Hypothalamus (tissue), 51 donors: ENCODE results near the gene TMEM132D.

Experiments used
- DNase-seq, 51 donors: peaks; one replicate each; lab custom pipeline; 2025; lab: John Stamatoyannopoulos, UW

Gene TMEM132D

GRCh38 chr12:129672110-129672509 is 231.7 kb downstream of the TMEM132D start:
- no peak for DNase-seq

GRCh38 chr12:129670256-129670920 is 233.4 kb downstream of the TMEM132D start:
- DNase-seq = no peak

- DNase-seq = no peak
Observed at GRCh38 chr12:129665414-129665813, 238.4 kb downstream of the TMEM132D start.

GRCh38 chr12:129662234-129662633 is 241.6 kb downstream of the TMEM132D start:
- DNase-seq = no peak

- DNase-seq = no peak
Observed at GRCh38 chr12:129660946-129661345, 242.9 kb downstream of the TMEM132D start.

GRCh38 chr12:129659961-129660622 is 243.7 kb downstream of the TMEM132D start:
- no peak for DNase-seq

- no peak for DNase-seq
Observed at GRCh38 chr12:129657179-129657578, 246.6 kb downstream of the TMEM132D start.

GRCh38 chr12:129651951-129652350 is 251.9 kb downstream of the TMEM132D start:
- DNase-seq = no peak

- DNase-seq = no peak
Observed at GRCh38 chr12:129641926-129642325, 261.9 kb downstream of the TMEM132D start.

GRCh38 chr12:129635021-129635685 is 268.7 kb downstream of the TMEM132D start:
- DNase-seq = no peak

- DNase-seq = no peak
Observed at GRCh38 chr12:129631316-129631715, 272.5 kb downstream of the TMEM132D start.

- no peak for DNase-seq
Observed at GRCh38 chr12:129629901-129630300, 273.9 kb downstream of the TMEM132D start.

- DNase-seq = no peak
Observed at GRCh38 chr12:129622566-129622965, 281.3 kb downstream of the TMEM132D start.

- DNase-seq = no peak
Observed at GRCh38 chr12:129619271-129619670, 284.6 kb downstream of the TMEM132D start.

- DNase-seq = no peak
Observed at GRCh38 chr12:129617849-129618248, 286.0 kb downstream of the TMEM132D start.

GRCh38 chr12:129615001-129615400 is 288.8 kb downstream of the TMEM132D start:
- no peak for DNase-seq

- DNase-seq = no peak
Observed at GRCh38 chr12:129614221-129614885, 289.5 kb downstream of the TMEM132D start.

- no peak for DNase-seq
Observed at GRCh38 chr12:129613314-129613713, 290.5 kb downstream of the TMEM132D start.

- DNase-seq = no peak
Observed at GRCh38 chr12:129610601-129611120, 293.2 kb downstream of the TMEM132D start.

- no peak for DNase-seq
Observed at GRCh38 chr12:129607756-129608155, 296.1 kb downstream of the TMEM132D start.

GRCh38 chr12:129607301-129607700 is 296.5 kb downstream of the TMEM132D start:
- DNase-seq = no peak
